H1 (cell line): ENCODE measurements around the gene FADD. TPM values are rescaled to one million over a fixed set of nuclear protein-coding genes. Genes with fewer than 3 reads are reported as not detected.

Experiments used
- CTCF ChIA-PET: fragments of 300-600 bp; sonication (Branson Sonifier 250); formaldehyde crosslinking; loops from one replicate; lab custom pipeline; 2021; ENCODE audit not compliant: partially characterized antibody; lab: Charles Lee
- POLR2A ChIA-PET: fragments of 300-600 bp; sonication (Branson Sonifier 250); formaldehyde crosslinking; loops from one replicate; lab custom pipeline; 2021; ENCODE audit warnings: inconsistent platforms; ENCODE audit not compliant: partially characterized antibody; lab: Charles Lee
- DNase-seq, 2 experiments: peaks; one replicate each; pipeline versions ENCODE4 v3.0.0 to v3.0.0-alpha.2; 2010 to 2022; ENCODE audit warnings: low spot score in 2 of 2, low read depth in 1 of 2, mixed read lengths in 1 of 2
- FAIRE-seq: peaks from 2 replicates; lab custom pipeline; 2011; peaks lifted over from hg19 to GRCh38; lab: Jason Lieb, UNC
- H2AFZ ChIP-seq: 2 replicates; pipeline ENCODE4 v1.8.1; 2012; ENCODE audit warnings: low read length, inconsistent platforms
- H2AK5ac ChIP-seq: 2 replicates; pipeline ENCODE4 v1.6.1; 2013; ENCODE audit warnings: low read depth, low read length
- H2BK120ac ChIP-seq: replicated peaks from 2 replicates; pipeline ENCODE3; 2013; ENCODE audit warnings: low read depth, low read length, inconsistent platforms
- H2BK12ac ChIP-seq: 2 replicates; pipeline ENCODE4 v1.6.1; 2013; ENCODE audit warnings: low read depth, low read length
- H2BK15ac ChIP-seq: 2 replicates; pipeline ENCODE4 v1.6.1; 2013; ENCODE audit warnings: low read length
- H2BK20ac ChIP-seq: 2 replicates; pipeline ENCODE4 v1.6.1; 2013; ENCODE audit warnings: low read length
- H2BK5ac ChIP-seq: 2 replicates; pipeline ENCODE4 v1.6.1; 2013; ENCODE audit warnings: low read depth, low read length
- H3K14ac ChIP-seq: 2 replicates; pipeline ENCODE4 v1.6.1; 2013; ENCODE audit warnings: inconsistent platforms; ENCODE audit not compliant: insufficient read length
- H3K18ac ChIP-seq: 2 replicates; pipeline ENCODE4 v1.6.1; 2013; ENCODE audit warnings: low read length; ENCODE audit errors: extremely low read depth
- H3K23ac ChIP-seq: 2 replicates; pipeline ENCODE4 v1.6.1; 2013; ENCODE audit warnings: inconsistent platforms; ENCODE audit not compliant: insufficient read length
- H3K23me2 ChIP-seq: 2 replicates; pipeline ENCODE4 v1.6.1; 2013; ENCODE audit warnings: low read depth, low read length
- H3K27ac ChIP-seq: 2 replicates; pipeline ENCODE4 v1.6.1; 2011; ENCODE audit warnings: low read depth, low read length, inconsistent platforms
- H3K27me3 ChIP-seq, 4 experiments: replicated peaks in 1 of 4; 1 replicate in 1 of 4; 2 replicates in 3 of 4; pipeline versions ENCODE4 v1.6.1 to v1.8.1; 2011 to 2013; ENCODE audit warnings: low read length in 3 of 4, mild to moderate bottlenecking in 3 of 4, inconsistent platforms in 2 of 4, mixed read lengths in 2 of 4, moderate library complexity in 1 of 4; ENCODE audit not compliant: control insufficient read depth in 3 of 4, insufficient read depth in 3 of 4; ENCODE audit errors: extremely low read depth in 1 of 4
- H3K36me3 ChIP-seq, 4 experiments: 2 replicates each; pipeline versions ENCODE4 v1.6.1 to v1.8.1; 2011 to 2013; ENCODE audit warnings: mild to moderate bottlenecking in 4 of 4, low read length in 3 of 4, moderate library complexity in 2 of 4, control low read depth in 1 of 4, inconsistent platforms in 1 of 4; ENCODE audit not compliant: insufficient read depth in 4 of 4, control insufficient read depth in 2 of 4
- H3K4ac ChIP-seq: replicated peaks from 2 replicates; pipeline ENCODE3; 2013; ENCODE audit warnings: low read length, low read depth, mixed read lengths, inconsistent platforms; ENCODE audit not compliant: insufficient read length
- H3K4me1 ChIP-seq, 4 experiments: replicated peaks in 1 of 4; 1 replicate in 1 of 4; 2 replicates in 3 of 4; pipeline versions ENCODE4 v1.6.1 to v1.8.1; 2011 to 2013; ENCODE audit warnings: low read length in 3 of 4, inconsistent platforms in 2 of 4, mixed read lengths in 1 of 4; ENCODE audit not compliant: insufficient read depth in 4 of 4, control insufficient read depth in 3 of 4
- H3K4me2 ChIP-seq, 2 experiments: 2 replicates each; pipeline versions ENCODE4 v1.6.1 to v1.8.1; 2011 to 2013; ENCODE audit warnings: low read depth in 2 of 2, low read length in 2 of 2, control low read depth in 1 of 2, inconsistent platforms in 1 of 2, mild to moderate bottlenecking in 1 of 2; ENCODE audit not compliant: insufficient read depth in 1 of 2
- H3K4me3 ChIP-seq, 4 experiments: fragments of 200-600, 300-600 bp in 1 of 4; sonication (generic), shearing (Covaris generic), sonication (Bioruptor Twin) in 1 of 4; 2 replicates each; pipeline versions ENCODE4 v1.5.1 to v1.8.1; 2011 to 2016; ENCODE audit warnings: low read length in 4 of 4, low read depth in 3 of 4, control low read depth in 2 of 4, inconsistent platforms in 2 of 4, mild to moderate bottlenecking in 2 of 4, mixed read lengths in 1 of 4, moderate library complexity in 1 of 4; ENCODE audit not compliant: insufficient read depth in 2 of 4; ENCODE audit errors: extremely low read depth in 1 of 4
- H3K56ac ChIP-seq: replicated peaks from 2 replicates; pipeline ENCODE3; 2013; ENCODE audit warnings: low read depth, mild to moderate bottlenecking, mixed read lengths, low read length, inconsistent platforms; ENCODE audit not compliant: insufficient read length
- H3K79me1 ChIP-seq: 2 replicates; pipeline ENCODE4 v1.6.1; 2013; ENCODE audit warnings: low read depth, low read length, control low read depth
- H3K79me2 ChIP-seq, 2 experiments: 2 replicates each; pipeline versions ENCODE4 v1.6.1 to v1.8.1; 2012 to 2013; ENCODE audit warnings: low read length in 2 of 2, mild to moderate bottlenecking in 2 of 2, inconsistent platforms in 1 of 2; ENCODE audit not compliant: insufficient read depth in 2 of 2, control insufficient read depth in 1 of 2
- H3K9ac ChIP-seq, 4 experiments: replicated peaks in 1 of 4; 1 replicate in 1 of 4; 2 replicates in 3 of 4; pipeline versions ENCODE4 v1.6.1 to v1.8.1; 2011 to 2013; ENCODE audit warnings: low read depth in 3 of 4, low read length in 3 of 4, control low read depth in 2 of 4, mild to moderate bottlenecking in 2 of 4, moderate library complexity in 2 of 4, inconsistent platforms in 1 of 4; ENCODE audit errors: extremely low read depth in 1 of 4
- H3K9me3 ChIP-seq, 2 experiments: 2 replicates each; pipeline versions ENCODE4 v1.6.1 to v1.8.1; 2012 to 2013; ENCODE audit warnings: mild to moderate bottlenecking in 2 of 2, moderate library complexity in 2 of 2, control low read depth in 1 of 2, inconsistent platforms in 1 of 2, low read depth in 1 of 2, low read length in 1 of 2, mixed read lengths in 1 of 2; ENCODE audit not compliant: insufficient read depth in 2 of 2
- H4K20me1 ChIP-seq, 2 experiments: replicated peaks in 1 of 2; 2 replicates each; pipeline versions ENCODE3 to v1.8.1; 2011 to 2013; ENCODE audit warnings: inconsistent platforms in 2 of 2, low read length in 2 of 2, mild to moderate bottlenecking in 1 of 2; ENCODE audit not compliant: insufficient read depth in 2 of 2, control insufficient read depth in 1 of 2
- H4K5ac ChIP-seq: 2 replicates; pipeline ENCODE4 v1.6.1; 2013; ENCODE audit warnings: low read length, low read depth, mixed read lengths, inconsistent platforms; ENCODE audit not compliant: insufficient read length
- H4K8ac ChIP-seq: 2 replicates; pipeline ENCODE4 v1.8.0; 2013; ENCODE audit warnings: mild to moderate bottlenecking, moderate library complexity, low read length, inconsistent platforms; ENCODE audit not compliant: insufficient read depth; ENCODE audit errors: extremely low read depth
- H4K91ac ChIP-seq: replicated peaks from 2 replicates; pipeline ENCODE3; 2013; ENCODE audit warnings: low read length, mixed read lengths, inconsistent platforms; ENCODE audit not compliant: insufficient read length
- NRF1 ChIP-seq: IDR thresholded peaks from 2 replicates; pipeline ENCODE4 v1.6.1; 2011; ENCODE audit warnings: mild to moderate bottlenecking, low read depth, low read length, improper control_type of control experiment
- SP4 ChIP-seq: IDR thresholded peaks from 2 replicates; pipeline ENCODE4 v1.6.1; 2012; ENCODE audit warnings: low read length, inconsistent platforms
- WGBS, 2 experiments: shearing (Covaris generic) in 1 of 2; methylation state at CpG; one replicate each; pipeline versions ENCODE4 v1.1.6 to v1.1.7; 2013 to 2015; ENCODE audit warnings: low lambda C conversion rate in 2 of 2, mixed read lengths in 2 of 2, inconsistent platforms in 1 of 2, low coverage in 1 of 2, missing lambda C conversion rate in 1 of 2; ENCODE audit not compliant: insufficient replicate concordance in 2 of 2, insufficient coverage in 1 of 2, insufficient read length in 1 of 2; ENCODE audit errors: extremely low coverage in 1 of 2, missing lambda C conversion rate in 1 of 2; 5-methylcytosine and 5-hydroxymethylcytosine counted together
- polyA plus RNA-seq, 7 experiments: library from polyadenylated mRNA; depleted of rRNA in 3 of 7; stranded (reverse) in 5 of 7; unstranded in 2 of 7; fragments of >200 nt in 5 of 7; fragments of 200-250 nt in 2 of 7; gene quantifications; 1 replicate in 5 of 7; 2 replicates in 1 of 7; 4 replicates in 1 of 7; pipeline versions ENCODE4 v1.2.1 to v1.2.3, GENCODE V29; 2011 to 2013; ENCODE audit warnings: missing spikeins in 2 of 7, mixed read lengths in 2 of 7
- total RNA-seq: library from RNA; stranded (reverse); fragmentation: NEBNext Ultra II Directional; extraction: Animal tissue kit (Norgen Biotek cat#: 25700); gene quantifications from 2 replicates; pipeline ENCODE4 v1.2.1, GENCODE V29; 2021

FADD gene
- total and polyA plus RNA-seq, 2 of the 8 experiments (the other 6 are each of a cell fraction or from before 2014, with no cell fraction given) = 29.0 to 43.9 TPM

GRCh38 chr11:70189622-70190021 is 13.5 kb upstream of the FADD start:
- Histone ChIP-seq H3K4me3 (no peak overlapping the region), H3K9ac (no peak overlapping the region), H4K8ac (no peak overlapping the region), H4K5ac (no peak overlapping the region), H2BK120ac (no peak overlapping the region), H3K4me1 (no peaks in the 10 kb centered on the region), H3K36me3 (no peaks in the 10 kb centered on the region), H3K27me3 (no peaks in the 10 kb centered on the region), H2AK5ac (no peak overlapping the region), H2AFZ (no peak overlapping the region), H3K4me2 (no peak overlapping the region), H3K23me2 (peaks cover 8% of the 10 kb centered on the region; the same call in 1 of the 2 replicates), H2BK15ac (no peak overlapping the region), H2BK20ac (no peak overlapping the region; the same call in 1 of the 2 replicates), H3K56ac (no peak overlapping the region), H3K18ac (no peak overlapping the region), H3K4ac (no peak overlapping the region), H3K79me1 (no peaks in the 10 kb centered on the region), H2BK5ac (no peak overlapping the region), H3K14ac (no peak overlapping the region), H3K9me3 (no peaks in the 10 kb centered on the region; a peak in 1 of 4 replicates), H3K23ac (no peak overlapping the region), H3K27ac (no peak overlapping the region), H4K91ac (no peak overlapping the region), H4K20me1 (peaks cover 0 to 10% of the 10 kb centered on the region in 2 experiments), H2BK12ac (no peak overlapping the region), H3K79me2 (no peaks in the 10 kb centered on the region)
- no peak for DNase-seq
- ChIA-PET CTCF (interaction anchor here (0.7 kb wide), 1 partner anchor 276 kb away, joined by 3 read pairs; no protein-coding TSS in a partner anchor), POLR2A (no interaction called here)
- WGBS, 2 experiments = 88% methylated on average over 11 of the region's 11 CpGs; no CpG with 5 or more reads in 1 of the 2 experiments
- FAIRE-seq = no peak
- TF ChIP-seq NRF1 = no peak
- no peak for TF ChIP-seq SP4
